K562 (cell line): ENCODE results near the gene IGLON5. TPM values are rescaled to one million over a fixed set of nuclear protein-coding genes. Genes with fewer than 3 reads are reported as not detected.
A peak's percentile ranks its signal among the peaks of the same experiment; 100 is the strongest.

Experiments used
- KDM1A ChIP-seq, 2 experiments: fragments of 450-650 bp; IDR thresholded peaks; 2 replicates each; pipeline ENCODE4 v1.6.1; 2016; ENCODE audit warnings: mild to moderate bottlenecking in 2 of 2
- MEIS2 ChIP-seq: fragments of 450-650 bp; IDR thresholded peaks from 2 replicates; pipeline ENCODE4 v1.6.1; 2014; ENCODE audit warnings: mild to moderate bottlenecking; ENCODE audit not compliant: partially characterized antibody
- PBX2 ChIP-seq, 2 experiments: IDR thresholded peaks in 1 of 2; conservative IDR thresholded peaks in 1 of 2; 2 replicates each; pipeline ENCODE4 v1.6.1; 2016; ENCODE audit warnings: low read depth in 2 of 2, mild to moderate bottlenecking in 1 of 2, missing compliant biosample characterization in 1 of 2, missing genetic modification characterization in 1 of 2, moderate library complexity in 1 of 2
- PKNOX1 ChIP-seq: fragments of 450-650 bp; IDR thresholded peaks from 2 replicates; pipeline ENCODE4 v1.6.1; 2016
- polyA plus RNA-seq, 8 experiments: library from polyadenylated mRNA; depleted of rRNA in 4 of 8; stranded (reverse) in 5 of 8; unstranded in 3 of 8; fragments of >200 nt; fragmentation: Nextera tagmentation in 2 of 8; fragmentation: Illumina TruSeq in 1 of 8; extraction: Ambion mirVana in 2 of 8; extraction: Trizol in 1 of 8; gene quantifications; 2 replicates each; pipeline versions ENCODE4 v1.2.1 to v1.2.3, GENCODE V29; 2011 to 2014; ENCODE audit warnings: inconsistent platforms in 1 of 8, missing spikeins in 1 of 8
- total RNA-seq, 7 experiments: library from RNA; depleted of rRNA in 6 of 7; stranded (reverse); fragments of >200 nt in 6 of 7; fragmentation: Illumina TruSeq in 2 of 7; extraction: Trizol in 2 of 7; gene quantifications; 2 replicates each; pipeline versions ENCODE4 v1.2.1 to v1.2.3, GENCODE V29; 2011 to 2021; ENCODE audit warnings: low replicate concordance in 1 of 7
- TF ChIP-seq, protein P1 (sequence below): sonication (generic); formaldehyde crosslinking; IDR thresholded peaks from 2 replicates; pipeline ENCODE4 v1.8.0; 2022; ENCODE audit warnings: mild to moderate bottlenecking, missing genetic modification reagents
- TF ChIP-seq, protein P2 (sequence below), 2 experiments: fragments of 450-650 bp; conservative IDR thresholded peaks; 2 replicates each; pipeline ENCODE4 v1.6.1; 2017; ENCODE audit warnings: mild to moderate bottlenecking in 2 of 2, moderate library complexity in 2 of 2
- TF ChIP-seq, protein P3 (sequence below), 2 experiments: fragments of 450-650 bp in 1 of 2; sonication (generic) in 1 of 2; formaldehyde crosslinking in 1 of 2; IDR thresholded peaks in 1 of 2; conservative IDR thresholded peaks in 1 of 2; 2 replicates each; pipeline versions ENCODE4 v1.6.1 to v1.8.1; 2016 to 2023; ENCODE audit warnings: mild to moderate bottlenecking in 2 of 2, moderate library complexity in 2 of 2, inconsistent platforms in 1 of 2, missing genetic modification reagents in 1 of 2
- TF ChIP-seq, protein P4 (sequence below): sonication (generic); formaldehyde crosslinking; IDR thresholded peaks from 2 replicates; pipeline ENCODE4 v1.9.0; 2022; ENCODE audit warnings: mild to moderate bottlenecking, missing genetic modification reagents

Gene IGLON5
- total and polyA plus RNA-seq, 9 of the 15 experiments (the other 6 are each of a cell fraction or from before 2014, with no cell fraction given): 0.03 to 0.22 (median 0.14) TPM; not detected in 2

DNA sequence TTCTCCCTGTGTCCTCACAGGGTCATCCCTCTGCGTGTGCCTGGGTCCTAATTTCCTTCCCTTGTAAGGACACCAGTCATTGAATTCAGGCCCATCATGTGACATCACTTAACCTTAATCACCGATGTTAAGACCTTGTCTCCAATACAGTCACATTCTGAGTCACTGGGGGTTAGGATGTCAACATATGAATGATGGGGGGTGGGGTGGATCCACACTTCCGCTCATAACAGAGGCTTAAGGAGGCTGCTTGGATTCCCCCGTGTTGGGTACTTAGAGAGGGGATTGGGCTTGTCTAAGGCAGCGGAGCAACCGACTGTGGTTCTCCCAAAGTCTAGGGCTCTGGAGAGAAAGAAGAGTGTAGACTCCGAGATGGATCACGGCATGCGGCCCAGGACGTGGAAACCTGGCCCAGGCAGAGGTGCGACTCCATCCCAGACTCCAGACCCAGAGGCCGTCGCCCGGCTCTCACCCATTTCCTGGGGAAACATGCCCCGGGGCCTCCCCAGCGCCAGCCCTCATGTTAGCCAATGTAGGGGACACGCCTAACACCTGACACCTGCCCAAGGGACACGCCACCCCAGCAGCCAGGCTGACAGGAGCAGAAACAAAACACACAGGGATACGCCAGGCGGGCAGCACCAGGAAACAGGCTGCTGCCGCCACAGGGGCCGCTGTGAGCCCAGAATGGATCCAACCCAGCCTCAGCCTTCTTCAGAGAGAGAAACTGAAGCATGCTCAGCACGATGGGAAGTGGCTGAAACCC is 17.1 kb upstream of the IGLON5 start (continued):
- TF ChIP-seq PKNOX1: peak; percentile 44; the same call in 1 of the 2 replicates
- TF ChIP-seq, protein P1, sequence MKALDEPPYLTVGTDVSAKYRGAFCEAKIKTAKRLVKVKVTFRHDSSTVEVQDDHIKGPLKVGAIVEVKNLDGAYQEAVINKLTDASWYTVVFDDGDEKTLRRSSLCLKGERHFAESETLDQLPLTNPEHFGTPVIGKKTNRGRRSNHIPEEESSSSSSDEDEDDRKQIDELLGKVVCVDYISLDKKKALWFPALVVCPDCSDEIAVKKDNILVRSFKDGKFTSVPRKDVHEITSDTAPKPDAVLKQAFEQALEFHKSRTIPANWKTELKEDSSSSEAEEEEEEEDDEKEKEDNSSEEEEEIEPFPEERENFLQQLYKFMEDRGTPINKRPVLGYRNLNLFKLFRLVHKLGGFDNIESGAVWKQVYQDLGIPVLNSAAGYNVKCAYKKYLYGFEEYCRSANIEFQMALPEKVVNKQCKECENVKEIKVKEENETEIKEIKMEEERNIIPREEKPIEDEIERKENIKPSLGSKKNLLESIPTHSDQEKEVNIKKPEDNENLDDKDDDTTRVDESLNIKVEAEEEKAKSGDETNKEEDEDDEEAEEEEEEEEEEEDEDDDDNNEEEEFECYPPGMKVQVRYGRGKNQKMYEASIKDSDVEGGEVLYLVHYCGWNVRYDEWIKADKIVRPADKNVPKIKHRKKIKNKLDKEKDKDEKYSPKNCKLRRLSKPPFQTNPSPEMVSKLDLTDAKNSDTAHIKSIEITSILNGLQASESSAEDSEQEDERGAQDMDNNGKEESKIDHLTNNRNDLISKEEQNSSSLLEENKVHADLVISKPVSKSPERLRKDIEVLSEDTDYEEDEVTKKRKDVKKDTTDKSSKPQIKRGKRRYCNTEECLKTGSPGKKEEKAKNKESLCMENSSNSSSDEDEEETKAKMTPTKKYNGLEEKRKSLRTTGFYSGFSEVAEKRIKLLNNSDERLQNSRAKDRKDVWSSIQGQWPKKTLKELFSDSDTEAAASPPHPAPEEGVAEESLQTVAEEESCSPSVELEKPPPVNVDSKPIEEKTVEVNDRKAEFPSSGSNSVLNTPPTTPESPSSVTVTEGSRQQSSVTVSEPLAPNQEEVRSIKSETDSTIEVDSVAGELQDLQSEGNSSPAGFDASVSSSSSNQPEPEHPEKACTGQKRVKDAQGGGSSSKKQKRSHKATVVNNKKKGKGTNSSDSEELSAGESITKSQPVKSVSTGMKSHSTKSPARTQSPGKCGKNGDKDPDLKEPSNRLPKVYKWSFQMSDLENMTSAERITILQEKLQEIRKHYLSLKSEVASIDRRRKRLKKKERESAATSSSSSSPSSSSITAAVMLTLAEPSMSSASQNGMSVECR (CRISPR knock-in tag): no peak
- no peak for TF ChIP-seq PBX2 (CRISPR knock-in tag; IDR thresholded peaks at IDR 0.05; ENCODE audit: low read depth)
- TF ChIP-seq PBX2 (tag; conservative IDR thresholded peaks at IDR 0.05; ENCODE audit: low read depth): 0 out of 2 replicates have a peak, but pooled peaks have one; percentile 13
- peak; percentile 69 for TF ChIP-seq MEIS2
- TF ChIP-seq KDM1A (IDR thresholded peaks at IDR 0.05): peak in 1 of 2 experiments; percentile 12; a peak in 1 of 4 replicates
- TF ChIP-seq, protein P2, sequence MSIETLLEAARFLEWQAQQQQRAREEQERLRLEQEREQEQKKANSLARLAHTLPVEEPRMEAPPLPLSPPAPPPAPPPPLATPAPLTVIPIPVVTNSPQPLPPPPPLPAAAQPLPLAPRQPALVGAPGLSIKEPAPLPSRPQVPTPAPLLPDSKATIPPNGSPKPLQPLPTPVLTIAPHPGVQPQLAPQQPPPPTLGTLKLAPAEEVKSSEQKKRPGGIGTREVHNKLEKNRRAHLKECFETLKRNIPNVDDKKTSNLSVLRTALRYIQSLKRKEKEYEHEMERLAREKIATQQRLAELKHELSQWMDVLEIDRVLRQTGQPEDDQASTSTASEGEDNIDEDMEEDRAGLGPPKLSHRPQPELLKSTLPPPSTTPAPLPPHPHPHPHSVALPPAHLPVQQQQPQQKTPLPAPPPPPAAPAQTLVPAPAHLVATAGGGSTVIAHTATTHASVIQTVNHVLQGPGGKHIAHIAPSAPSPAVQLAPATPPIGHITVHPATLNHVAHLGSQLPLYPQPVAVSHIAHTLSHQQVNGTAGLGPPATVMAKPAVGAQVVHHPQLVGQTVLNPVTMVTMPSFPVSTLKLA (conservative IDR thresholded peaks at IDR 0.05): no peak
- TF ChIP-seq, protein P3, sequence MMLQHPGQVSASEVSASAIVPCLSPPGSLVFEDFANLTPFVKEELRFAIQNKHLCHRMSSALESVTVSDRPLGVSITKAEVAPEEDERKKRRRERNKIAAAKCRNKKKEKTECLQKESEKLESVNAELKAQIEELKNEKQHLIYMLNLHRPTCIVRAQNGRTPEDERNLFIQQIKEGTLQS (IDR thresholded peaks at IDR 0.05): peak; percentile 50; the same call in 1 of the 2 replicates
- TF ChIP-seq, protein P3 (CRISPR knock-in tag; conservative IDR thresholded peaks at IDR 0.05): no peak
- TF ChIP-seq, protein P4, sequence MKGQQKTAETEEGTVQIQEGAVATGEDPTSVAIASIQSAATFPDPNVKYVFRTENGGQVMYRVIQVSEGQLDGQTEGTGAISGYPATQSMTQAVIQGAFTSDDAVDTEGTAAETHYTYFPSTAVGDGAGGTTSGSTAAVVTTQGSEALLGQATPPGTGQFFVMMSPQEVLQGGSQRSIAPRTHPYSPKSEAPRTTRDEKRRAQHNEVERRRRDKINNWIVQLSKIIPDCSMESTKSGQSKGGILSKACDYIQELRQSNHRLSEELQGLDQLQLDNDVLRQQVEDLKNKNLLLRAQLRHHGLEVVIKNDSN (CRISPR knock-in tag): peak; percentile 52; the same call in 1 of the 2 replicates
